Measurements from ENCODE around the gene SLC34A1.
"Not testable (repeated sequence)": the region's sequence is repeated elsewhere in the genome, so short reads cannot be mapped to it uniquely, and the experiment has no call there.

Gene SLC34A1

DNA sequence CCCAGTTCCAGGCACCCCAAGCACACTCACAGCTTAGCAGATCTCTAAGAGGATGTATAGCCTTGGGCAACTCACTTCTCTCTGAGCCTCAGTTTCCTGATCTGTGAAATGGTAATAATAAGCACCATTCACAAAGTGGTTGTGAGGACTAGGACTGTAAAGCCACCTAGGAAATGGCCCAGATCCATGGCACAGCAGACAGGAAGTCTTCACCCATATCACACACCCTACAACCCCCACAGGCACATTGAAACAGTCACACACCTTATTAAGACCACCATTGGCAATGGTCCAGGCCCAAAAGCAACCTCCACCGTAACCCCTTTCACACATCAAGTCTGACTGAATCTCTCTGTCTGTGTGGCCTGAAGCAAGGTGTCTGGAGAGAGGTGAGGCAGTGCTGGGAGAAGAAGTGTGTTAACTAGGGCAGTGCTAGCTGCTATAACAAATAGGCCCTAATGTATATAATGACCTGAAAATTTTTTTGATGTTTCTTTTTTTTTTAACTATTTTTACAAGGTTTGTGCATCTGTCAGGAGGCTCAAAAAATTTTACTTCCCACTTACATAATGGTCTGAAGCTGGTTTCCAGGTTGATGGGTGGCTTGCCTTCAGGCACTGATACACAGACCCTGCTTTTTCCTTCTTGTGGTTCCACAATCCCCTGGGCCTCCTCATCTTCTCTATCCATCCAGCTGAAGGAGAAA, 28.9 kb upstream of the SLC34A1 start:
- H3K4me3 ChIP-seq (ENCODE audit: low read depth, low read length) = no peak overlapping the region

DNA sequence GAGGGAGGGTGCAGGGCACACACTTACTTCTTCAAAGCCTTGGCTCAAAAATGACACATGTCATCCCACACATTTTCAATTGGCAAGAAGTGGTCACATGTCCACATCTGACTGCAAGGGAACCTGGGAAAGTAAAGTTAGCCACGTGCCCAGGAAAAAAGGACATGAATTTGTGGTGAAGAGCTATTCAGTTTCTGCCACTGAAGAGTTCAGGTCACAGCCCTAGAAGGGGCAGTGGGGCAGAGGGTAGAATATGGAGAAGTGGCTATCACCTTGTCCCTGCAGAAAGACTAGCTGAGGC, 28.4 kb upstream of the SLC34A1 start:
- no peak overlapping the region for H3K4me3 ChIP-seq (ENCODE audit: low read depth, low read length)

DNA sequence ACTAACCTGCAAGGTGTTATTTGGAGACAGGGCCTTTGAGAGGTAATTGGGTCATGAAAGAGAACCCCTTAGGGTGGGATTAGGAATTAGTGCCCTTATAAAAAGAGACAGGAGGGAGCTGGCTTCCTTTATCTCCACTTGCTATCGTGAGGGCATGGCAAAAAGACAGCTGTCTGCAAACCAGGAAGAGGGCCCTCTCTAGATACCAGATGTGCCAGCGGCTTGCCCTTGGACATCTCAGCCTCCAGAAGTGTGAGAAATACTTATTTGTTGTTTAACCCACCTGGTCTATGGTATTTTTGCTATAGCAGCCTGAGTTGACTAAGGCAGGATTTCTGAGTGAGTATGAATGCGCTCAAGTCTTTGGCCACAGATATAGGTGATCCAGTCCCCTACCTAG, 27.5 kb upstream of the SLC34A1 start:
- no peak overlapping the region for H3K4me3 ChIP-seq (ENCODE audit: low read depth, low read length)

DNA sequence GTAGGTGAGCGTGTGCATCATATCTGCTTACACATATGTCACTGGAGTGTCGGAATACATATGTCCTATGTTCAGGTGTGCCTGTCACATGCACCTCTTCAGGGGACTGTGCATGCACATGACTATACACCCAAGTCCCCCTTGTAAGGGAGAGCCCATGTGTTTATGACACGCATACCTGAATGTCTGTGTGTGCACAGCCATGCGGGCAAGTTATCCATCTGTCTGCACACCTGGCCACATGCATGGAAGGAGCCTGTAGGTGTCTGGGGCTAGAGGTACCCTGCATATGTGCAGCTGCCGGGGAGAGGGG, 27.1 kb upstream of the SLC34A1 start:
- no peak overlapping the region for H3K4me3 ChIP-seq (ENCODE audit: low read depth, low read length)

DNA sequence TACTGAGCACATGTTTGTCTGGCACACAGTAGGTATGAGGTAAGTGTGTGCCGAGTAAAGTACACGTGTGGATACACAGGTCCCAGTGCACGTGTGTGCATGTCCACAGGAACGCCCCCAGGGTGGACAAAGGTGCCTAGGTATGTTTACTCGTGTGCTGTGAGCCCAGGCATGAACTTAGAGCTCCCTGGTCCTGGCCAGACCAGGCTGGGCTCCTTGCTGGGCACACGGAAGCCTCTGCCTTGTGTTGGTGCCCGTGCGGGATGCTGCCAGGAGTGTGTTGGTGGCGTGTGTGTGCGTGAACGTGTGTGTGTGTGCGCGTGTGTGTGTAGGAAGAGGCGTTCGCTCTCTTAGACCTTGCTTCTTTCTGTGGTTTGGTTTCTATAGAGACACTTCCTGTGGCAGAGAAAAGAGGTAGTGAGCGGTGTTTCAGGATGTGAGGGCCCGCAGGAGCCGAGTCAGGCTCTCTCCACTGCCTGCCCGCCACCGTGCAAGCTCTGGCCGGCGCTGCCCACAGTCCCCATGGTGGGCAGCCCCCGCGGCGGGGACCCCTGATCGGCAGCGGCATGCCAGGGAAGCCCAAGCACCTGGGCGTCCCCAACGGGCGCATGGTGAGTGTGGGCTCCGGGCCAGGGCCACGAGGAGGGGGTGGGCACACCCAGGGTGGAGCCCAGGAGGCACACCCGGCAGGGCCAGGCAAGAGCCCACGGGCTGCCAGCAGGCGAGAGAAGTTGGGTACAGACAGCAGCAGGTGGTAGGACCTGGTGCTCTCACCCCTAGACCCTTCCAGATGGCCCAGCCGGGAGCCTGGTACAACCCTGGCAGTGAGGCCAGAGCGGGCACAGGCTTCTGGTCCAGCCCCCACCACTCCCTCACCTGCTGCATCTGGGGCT, 26.5 kb upstream of the SLC34A1 start, which contains the start of gene RGS14:
TSS of gene RGS14 (plus strand) at position 466 of the 893 bp plus-strand sequence. CDS start at position 567, 101 bp downstream.
- H3K4me3 ChIP-seq (ENCODE audit: low read depth, low read length) = no peak within 1 kb of the TSS

DNA sequence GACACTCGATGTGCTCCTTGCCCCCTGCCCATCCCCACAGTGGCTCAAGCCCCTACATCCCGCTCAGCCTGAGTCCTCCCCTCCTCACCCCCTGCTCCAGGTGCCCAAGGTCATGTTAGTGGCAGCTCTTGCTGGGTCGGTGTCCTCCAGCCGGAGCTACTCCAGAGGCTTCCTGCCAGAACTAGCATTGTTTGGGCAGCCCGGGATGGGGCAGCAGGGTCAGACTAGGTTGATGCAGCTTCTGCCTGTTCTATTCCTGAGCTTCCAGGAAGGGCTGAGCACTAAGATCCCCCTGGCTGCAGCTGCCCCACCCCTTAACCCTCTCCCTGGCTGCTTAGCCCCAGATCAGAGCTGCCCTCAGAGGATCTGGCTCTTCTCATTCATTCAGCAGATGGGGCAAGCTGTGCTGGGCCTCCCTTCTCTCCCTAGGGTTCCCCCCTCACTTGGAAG, 25.8 kb upstream of the SLC34A1 start:
- H3K4me3 ChIP-seq (ENCODE audit: low read depth, low read length) = no peak overlapping the region

DNA sequence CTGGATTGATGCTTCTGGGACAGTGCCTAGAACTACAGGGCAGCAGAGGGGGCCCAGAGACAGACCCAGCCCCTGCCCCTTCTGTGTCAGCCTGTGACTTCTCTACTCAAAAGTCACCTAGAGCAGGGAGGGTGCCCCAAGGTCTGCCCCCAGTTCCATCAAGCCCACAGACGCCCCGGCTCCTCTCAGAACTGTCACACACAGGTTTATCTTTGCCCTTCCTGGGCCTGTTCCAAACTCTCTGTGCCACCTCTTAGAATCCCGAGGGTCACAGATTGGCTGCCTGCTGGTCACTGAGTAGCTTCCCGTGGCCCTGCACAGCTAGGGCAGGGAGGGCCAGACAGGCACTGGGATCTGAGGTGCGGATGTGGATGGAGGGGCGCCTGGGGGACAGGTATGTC, 24.8 kb upstream of the SLC34A1 start:
- H3K4me3 ChIP-seq (ENCODE audit: low read depth, low read length) = no peak overlapping the region

DNA sequence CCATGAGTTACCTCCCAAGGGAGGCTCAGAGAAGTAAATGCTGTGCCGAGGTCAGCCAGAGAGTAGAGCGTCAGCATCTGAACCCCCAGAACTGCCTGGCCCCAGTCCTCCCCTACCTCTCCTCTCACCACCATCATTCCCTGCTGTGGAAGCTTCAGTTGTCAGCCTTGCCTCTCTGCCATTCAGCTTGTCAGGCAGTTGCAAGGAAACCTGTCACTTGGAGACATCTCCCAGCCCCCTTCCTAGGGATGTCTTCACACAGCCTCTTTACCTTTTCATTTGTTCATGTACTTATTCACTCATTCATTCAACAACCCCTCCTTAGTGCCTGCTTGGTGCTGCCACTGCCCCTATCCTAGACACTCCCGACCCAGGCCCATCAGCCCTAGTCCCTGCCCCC, 24.4 kb upstream of the SLC34A1 start:
- no peak overlapping the region for H3K4me3 ChIP-seq (ENCODE audit: low read depth, low read length)

DNA sequence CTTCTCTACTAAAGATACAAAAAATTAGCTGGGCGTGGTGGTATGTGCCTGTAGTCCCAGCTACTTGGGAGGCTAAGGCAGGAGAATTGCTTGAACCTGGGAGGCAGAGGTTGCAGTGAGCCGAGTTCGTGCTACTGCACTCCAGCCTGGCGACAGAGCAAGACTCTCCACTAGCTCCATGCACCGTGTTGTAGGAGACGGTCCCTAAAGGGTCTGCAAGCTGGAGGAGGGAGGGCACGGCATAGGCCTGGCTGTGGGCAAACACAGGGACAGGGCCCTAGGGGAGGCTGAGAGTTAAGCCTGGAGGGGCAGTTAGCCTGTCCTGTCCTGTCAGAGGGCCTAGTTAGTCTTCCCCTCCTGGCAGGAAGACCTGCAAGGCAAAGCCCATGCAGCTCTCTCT, 23.5 kb upstream of the SLC34A1 start:
- not testable (repeated sequence) for H3K4me3 ChIP-seq (ENCODE audit: low read depth, low read length)

DNA sequence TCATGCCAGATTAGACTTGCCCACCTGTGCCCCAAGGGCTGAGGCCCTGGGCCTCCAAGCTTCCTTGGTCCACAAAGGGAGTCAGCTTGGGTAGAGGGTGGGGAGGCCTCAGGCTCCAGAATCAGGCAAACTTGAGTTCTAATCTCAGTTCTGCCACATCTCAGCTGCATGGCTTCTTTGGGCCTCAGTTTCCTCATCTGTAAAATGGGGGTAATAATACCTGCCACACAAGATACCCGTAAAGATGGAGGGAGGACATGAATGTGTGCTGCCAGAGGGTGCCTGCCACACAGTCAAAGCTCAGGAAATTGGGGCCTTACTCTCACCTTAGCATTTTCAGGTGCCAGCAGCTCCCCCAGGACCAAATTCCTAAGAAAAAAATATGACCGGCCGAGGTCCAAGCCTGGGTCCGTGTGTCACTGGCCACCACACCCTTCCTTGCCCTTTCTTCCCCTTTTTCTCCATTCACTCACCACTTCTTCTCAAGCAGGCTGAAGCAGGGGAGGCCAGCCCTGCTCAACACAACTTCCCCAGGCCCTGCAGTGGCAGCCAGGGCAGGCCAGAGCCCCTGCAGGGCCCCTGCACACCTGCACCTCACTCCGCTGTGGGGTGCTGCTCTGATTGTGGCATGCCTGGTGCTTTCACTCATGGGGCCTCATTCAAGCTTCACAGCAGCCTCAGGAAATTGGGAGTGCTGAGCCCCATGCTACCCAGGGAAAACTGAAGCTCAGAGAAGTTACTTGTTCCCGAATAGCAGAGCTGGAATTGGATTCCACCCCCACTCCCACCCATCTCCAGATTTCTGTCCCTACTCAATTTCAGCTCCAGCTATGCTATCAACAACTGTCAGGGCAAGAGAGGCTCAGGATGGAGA, 22.6 kb upstream of the SLC34A1 start:
- H3K4me3 ChIP-seq (ENCODE audit: low read depth, low read length) = no peak overlapping the region

DNA sequence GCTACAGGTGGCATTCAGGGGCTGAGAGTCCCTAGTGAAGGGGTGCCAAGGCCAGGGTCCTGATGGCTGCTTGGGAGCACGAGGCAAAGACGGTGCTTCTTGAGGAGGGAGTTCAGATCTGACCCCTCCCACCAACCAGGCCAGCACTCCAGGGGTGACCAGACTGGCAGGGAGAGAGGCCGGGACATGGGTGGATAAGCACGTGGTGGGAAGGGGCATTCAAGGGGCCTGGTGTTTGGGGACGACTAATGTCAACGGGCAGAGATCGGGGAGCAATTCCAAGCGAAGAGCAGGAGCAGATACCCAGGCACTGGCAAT, 22.0 kb upstream of the SLC34A1 start:
- H3K4me3 ChIP-seq (ENCODE audit: low read depth, low read length) = no peak overlapping the region

DNA sequence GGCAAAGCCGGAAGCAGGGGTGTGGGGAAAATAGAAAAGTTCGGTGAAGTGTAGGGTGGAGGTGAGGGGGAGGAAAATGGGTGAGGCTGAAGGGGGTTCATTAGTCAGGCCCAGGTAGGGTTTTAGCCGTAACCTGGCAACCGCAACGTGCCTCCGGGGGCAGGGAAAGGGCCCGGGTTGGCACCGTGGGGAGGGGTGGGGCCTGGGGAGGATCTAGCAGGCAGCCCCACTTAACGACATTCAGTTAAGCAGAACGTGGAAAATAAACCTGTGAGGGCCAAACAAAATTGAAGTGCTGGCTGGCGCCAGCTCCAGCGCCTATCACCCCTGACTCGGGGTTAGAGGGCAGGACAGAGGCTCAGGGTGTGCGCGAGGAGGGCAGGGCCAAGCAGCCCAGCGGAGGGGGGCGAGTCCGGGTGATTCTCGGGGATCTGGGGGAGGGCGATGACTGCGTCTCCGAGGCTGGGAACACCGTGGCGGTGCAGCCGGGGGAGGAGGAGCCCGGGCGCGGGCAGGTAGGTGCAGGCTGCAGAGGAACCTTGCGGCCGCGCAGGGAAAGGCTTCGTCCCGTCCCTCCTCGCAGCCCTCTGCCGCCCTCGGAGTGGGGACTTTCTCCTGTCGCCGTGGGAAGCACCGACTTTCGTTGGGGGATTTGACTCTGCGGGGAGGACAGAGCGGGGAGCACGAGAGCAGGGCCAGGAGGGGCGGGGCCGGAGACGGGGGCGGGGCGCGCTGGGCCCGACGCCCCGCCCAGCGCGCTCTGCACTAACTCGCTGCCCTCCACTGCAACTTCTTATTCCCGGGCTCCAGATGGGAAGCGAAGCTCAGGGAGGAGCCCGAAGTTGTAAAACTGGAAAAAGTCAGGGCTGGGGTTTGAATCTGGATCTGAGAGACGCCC, 21.4 kb upstream of the SLC34A1 start:
- peak overlapping the region; percentile 69 for H3K4me3 ChIP-seq (ENCODE audit: low read depth, low read length)

DNA sequence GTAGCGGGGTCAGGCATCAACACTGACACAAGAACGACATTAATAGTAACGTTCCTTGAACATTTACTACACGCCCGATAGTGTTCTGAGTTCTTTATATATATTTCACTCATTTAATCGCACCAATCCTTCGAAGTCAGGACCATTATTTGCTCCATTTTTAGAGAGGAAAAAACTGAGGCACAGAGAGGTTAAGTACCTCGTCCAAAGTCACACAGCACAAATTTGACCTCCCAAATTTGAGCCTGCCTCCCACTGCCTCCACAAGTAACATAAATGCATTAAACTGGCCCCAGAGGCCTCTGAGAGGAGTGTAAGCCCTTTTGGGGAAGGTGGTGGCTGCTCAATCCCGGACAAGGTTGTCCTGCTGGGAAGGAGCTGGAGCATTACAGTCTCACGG, 20.7 kb upstream of the SLC34A1 start:
- peak overlapping the region; percentile 13 for H3K4me3 ChIP-seq (ENCODE audit: low read depth, low read length)

DNA sequence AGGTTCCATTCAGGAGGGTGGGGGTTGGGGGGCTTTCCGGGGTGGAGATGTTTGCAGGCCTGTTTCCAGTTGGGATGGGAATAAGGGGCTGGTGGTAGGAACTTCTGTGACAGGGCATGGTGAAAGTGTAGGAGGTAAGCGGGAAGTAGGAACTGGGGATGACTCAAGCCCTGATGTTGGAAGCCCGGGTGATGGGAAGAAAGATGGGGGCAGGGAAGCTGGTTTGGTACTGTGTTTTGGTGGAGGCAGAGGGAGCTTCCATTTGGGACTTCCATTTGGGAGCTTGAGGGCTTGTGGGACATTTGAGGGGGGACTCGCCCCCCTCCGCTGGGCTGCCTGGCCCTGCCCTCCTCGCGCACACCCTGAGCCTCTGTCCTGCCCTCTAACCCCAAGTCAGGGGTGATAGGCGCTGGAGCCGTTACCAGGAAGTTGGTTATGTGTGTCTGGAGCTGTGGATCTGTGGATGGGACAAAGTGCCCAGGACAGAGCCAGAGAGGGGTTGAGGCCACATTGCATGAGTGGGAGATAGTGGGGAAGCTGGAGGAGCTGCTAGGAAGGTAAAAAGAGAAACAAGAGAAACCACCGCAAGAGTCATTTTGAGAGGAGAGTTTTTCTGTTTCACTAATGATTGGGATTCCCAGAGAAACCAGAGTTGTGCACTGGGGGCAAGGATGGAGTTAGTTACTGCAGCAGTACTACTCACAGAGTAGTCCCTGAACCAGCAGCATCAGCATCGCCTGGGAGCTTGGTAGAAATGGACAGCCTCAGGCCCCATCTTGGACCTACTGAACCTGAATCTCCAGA, 19.9 kb upstream of the SLC34A1 start:
- no peak overlapping the region for H3K4me3 ChIP-seq (ENCODE audit: low read depth, low read length)

DNA sequence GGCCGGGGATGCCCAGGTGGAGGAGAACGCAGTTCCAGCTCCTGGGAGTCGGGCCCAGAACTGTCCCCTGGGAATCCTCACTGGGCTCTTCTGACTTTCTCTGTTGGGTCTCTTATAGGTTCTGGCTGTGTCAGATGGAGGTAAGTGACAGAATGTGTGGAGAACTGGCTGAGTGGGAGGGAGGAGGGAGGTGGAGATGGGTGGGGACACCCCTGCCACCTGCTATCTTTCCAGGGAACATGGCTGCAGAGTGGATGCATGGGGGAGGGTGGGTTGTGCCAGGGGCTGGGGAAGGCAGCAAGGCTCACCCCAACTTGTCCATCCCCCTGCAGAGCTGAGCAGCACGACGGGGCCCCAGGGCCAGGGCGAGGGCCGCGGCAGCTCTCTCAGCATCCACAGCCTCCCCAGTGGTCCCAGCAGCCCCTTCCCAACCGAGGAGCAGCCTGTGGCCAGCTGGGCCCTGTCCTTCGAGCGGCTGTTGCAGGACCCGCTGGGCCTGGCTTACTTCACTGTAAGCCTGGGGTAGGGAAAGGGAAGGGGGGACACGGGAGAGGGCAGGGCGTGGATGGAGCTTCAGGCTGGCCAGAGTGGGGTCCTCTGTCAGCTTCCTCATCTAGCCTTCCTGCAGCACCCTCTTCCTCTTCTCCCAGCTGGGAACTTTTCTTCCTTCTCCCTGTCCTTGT, 18.2 kb upstream of the SLC34A1 start:
- H3K4me3 ChIP-seq (ENCODE audit: low read depth, low read length) = no peak overlapping the region

DNA sequence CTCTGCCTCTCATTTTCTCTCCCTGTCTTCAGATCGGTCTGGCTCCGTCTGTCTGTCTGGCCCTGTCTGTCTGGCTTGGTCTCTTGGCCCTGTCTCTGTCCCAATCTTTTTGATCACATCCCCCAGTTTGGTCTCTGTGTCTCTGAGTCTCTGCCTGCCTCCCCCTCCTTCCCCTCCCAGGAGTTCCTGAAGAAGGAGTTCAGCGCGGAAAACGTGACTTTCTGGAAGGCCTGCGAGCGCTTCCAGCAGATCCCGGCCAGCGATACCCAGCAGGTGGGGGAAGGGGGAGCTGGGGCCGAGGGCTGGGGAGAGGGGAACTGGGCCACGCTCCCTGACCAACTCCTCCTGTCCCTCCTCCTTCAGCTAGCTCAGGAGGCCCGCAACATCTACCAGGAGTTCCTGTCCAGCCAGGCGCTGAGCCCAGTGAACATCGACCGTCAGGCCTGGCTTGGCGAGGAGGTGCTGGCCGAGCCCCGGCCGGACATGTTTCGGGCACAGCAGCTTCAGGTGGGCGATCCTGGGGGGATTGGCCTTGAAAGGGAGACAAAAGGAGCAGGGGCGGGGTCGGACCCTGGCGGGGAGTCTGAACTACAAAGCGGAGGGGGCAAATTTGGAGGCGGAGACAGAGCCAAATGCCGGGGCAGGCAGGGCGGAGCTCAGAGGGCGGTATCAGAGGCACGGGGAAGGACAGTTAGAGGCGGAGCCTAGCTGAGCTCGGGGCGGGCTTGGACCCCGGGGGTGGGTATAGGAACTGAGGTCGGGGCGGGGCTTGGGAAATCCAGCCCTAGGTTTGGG, 17.5 kb upstream of the SLC34A1 start:
- H3K4me3 ChIP-seq (ENCODE audit: low read depth, low read length) = peak overlapping the region; percentile 61

DNA sequence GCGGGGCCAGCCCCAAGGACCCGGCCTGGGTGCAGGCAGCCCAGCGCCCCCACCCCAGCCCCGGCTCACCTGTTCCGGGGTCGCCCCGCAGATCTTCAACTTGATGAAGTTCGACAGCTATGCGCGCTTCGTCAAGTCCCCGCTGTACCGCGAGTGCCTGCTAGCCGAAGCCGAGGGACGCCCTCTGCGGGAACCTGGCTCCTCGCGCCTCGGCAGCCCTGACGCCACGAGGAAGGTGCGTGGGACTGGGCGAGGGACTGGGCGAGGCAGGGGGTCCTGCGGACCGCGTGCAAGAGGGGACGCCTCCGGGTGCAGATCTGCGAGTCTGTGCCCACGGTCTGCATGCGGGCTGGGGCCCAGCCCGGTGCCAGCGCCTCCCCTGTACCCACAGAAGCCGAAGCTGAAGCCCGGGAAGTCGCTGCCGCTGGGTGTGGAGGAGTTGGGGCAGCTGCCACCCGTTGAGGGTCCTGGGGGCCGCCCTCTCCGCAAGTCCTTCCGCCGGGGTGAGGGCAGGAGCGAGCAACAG, 16.8 kb upstream of the SLC34A1 start:
- H3K4me3 ChIP-seq (ENCODE audit: low read depth, low read length) = peak overlapping the region; percentile 24

Measured in iPS-11a (cell line).